ENCODE results near the gene MIDN. TPM values are rescaled to one million over a fixed set of nuclear protein-coding genes. Genes with fewer than 3 reads are reported as not detected.

Gene MIDN
- total and polyA plus RNA-seq, 2 of the 4 experiments (the other 2 are of a cell fraction): 2.5 to 26.0 TPM

GRCh38 chr19:1249990-1250436 lies 1.6 kb downstream of the MIDN start:
- Histone ChIP-seq H3K36me3 (ENCODE audit: control insufficient read depth, insufficient read depth, low read length) (peaks cover 36% of the 10 kb centered on the region), H2BK5ac (ENCODE audit: low read depth, low read length, poor library complexity, severe bottlenecking) (peak overlapping the region; percentile 76), H4K5ac (ENCODE audit: low read depth, low read length) (no peak overlapping the region), H2BK120ac (ENCODE audit: low read depth, low read length) (no peak overlapping the region), H3K56ac (ENCODE audit: extremely low read depth, insufficient read depth, low read length) (no peak overlapping the region), H4K91ac (ENCODE audit: insufficient read depth, low read depth, low read length) (no peak overlapping the region), H3K27ac (ENCODE audit: insufficient read depth, low read length) (peak overlapping the region; percentile 91), H4K20me1 (ENCODE audit: insufficient read depth, low read length) (peaks cover 64% of the 10 kb centered on the region), H3K9me3 (ENCODE audit: control insufficient read depth, insufficient read depth, low read length) (no peaks in the 10 kb centered on the region), H4K8ac (ENCODE audit: low read depth in 2 of 2, low read length in 2 of 2) (no peak overlapping the region), H3K4ac (ENCODE audit: low read depth, low read length) (peak overlapping the region; percentile 47; the same call in 1 of the 2 replicates), H2AFZ (replicated peaks; ENCODE audit: low read length, poor library complexity) (peak overlapping the region; percentile 56), H3K79me1 (ENCODE audit: low read depth in 1 of 2, low read length in 2 of 2) (peaks cover 0 to 36% of the 10 kb centered on the region in 2 experiments; a peak in 2 of 4 replicates), H3K23ac (ENCODE audit: low read depth, low read length) (no peak overlapping the region), H2BK20ac (ENCODE audit: low read depth, low read length) (no peak overlapping the region), H2AK5ac (ENCODE audit: low read depth, low read length) (no peak overlapping the region), H3K9me1 (ENCODE audit: insufficient read depth, low read length) (no peaks in the 10 kb centered on the region), H3K14ac (replicated peaks; ENCODE audit: low read depth, low read length) (no peak overlapping the region), H3K4me3 (ENCODE audit: insufficient read depth, low read depth, low read length) (peak overlapping the region; percentile 94), H3K9ac (ENCODE audit: low read depth, low read length) (peak overlapping the region; percentile 84), H3K4me2 (ENCODE audit: low read depth, low read length) (no peak overlapping the region), H2AK9ac (replicated peaks; ENCODE audit: low read depth, low read length, poor library complexity) (peak overlapping the region; percentile 95), H3K18ac (ENCODE audit: low read depth, low read length) (no peak overlapping the region; the same call in 1 of the 2 replicates), H2BK15ac (ENCODE audit: low read depth, low read length) (no peak overlapping the region), H3K4me1 (ENCODE audit: control insufficient read depth, insufficient read depth, low read length) (peaks cover 20% of the 10 kb centered on the region), H3K27me3 (ENCODE audit: control insufficient read depth, insufficient read depth, low read length) (no peaks in the 10 kb centered on the region)
- dilution Hi-C loops (cut with HindIII; ENCODE audit: low sequenced_read_pairs, unreplicated experiment) (no loop called here), intact Hi-C loops (cut with micrococcal nuclease) (loop anchor here (1.0 kb wide), 1 partner anchor 19 kb away; the partner anchor contains the start of gene CIRBP), in situ Hi-C loops (cut with MboI; ENCODE audit: low sequenced_read_pairs) (no loop called here)
- DNase-seq (no peak), ATAC-seq (ENCODE audit: low read depth) (no peak)
- TF ChIP-seq POLR2A (IDR thresholded peaks at IDR 0.05; ENCODE audit: low read depth, low read length) (no peak), RCOR1 (IDR thresholded peaks at IDR 0.05; ENCODE audit: insufficient replicate concordance, low read length) (no peak), MAFK (IDR thresholded peaks at IDR 0.05; ENCODE audit: low read depth, low read length) (no peak), RAD21 (IDR thresholded peaks at IDR 0.05; ENCODE audit: low read length) (no peak), SMC3 (IDR thresholded peaks at IDR 0.05; ENCODE audit: low read depth, low read length) (no peak), RFX5 (IDR thresholded peaks at IDR 0.05; ENCODE audit: low read depth, low read length) (no peak), FOS (IDR thresholded peaks at IDR 0.05; ENCODE audit: low read depth, low read length) (no peak)
- TF ChIP-seq, protein P1, sequence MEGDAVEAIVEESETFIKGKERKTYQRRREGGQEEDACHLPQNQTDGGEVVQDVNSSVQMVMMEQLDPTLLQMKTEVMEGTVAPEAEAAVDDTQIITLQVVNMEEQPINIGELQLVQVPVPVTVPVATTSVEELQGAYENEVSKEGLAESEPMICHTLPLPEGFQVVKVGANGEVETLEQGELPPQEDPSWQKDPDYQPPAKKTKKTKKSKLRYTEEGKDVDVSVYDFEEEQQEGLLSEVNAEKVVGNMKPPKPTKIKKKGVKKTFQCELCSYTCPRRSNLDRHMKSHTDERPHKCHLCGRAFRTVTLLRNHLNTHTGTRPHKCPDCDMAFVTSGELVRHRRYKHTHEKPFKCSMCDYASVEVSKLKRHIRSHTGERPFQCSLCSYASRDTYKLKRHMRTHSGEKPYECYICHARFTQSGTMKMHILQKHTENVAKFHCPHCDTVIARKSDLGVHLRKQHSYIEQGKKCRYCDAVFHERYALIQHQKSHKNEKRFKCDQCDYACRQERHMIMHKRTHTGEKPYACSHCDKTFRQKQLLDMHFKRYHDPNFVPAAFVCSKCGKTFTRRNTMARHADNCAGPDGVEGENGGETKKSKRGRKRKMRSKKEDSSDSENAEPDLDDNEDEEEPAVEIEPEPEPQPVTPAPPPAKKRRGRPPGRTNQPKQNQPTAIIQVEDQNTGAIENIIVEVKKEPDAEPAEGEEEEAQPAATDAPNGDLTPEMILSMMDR (conservative IDR thresholded peaks at IDR 0.05; ENCODE audit: low read depth, low read length): no peak
- BruUV-seq (replicated peaks): TSS peak; percentile 77
- POLR2A ChIA-PET (ENCODE audit: unreplicated experiment): interaction anchor here (0.5 kb wide), 1 partner anchor 8 kb away, joined by 4 read pairs; no protein-coding TSS in a partner anchor
- CTCF ChIA-PET: no interaction called here
- WGBS, 2 experiments (ENCODE audit: extremely low coverage in 2 of 2, insufficient read length in 1 of 2): 1% methylated on average over 41 of the region's 67 CpGs; no CpG with 5 or more reads in 1 of the 2 experiments
